ENCODE measurements around the gene PLCH2.

Gene PLCH2

GRCh38 chr1:2510366-2511155 is 34.5 kb downstream of the PLCH2 start:
- no peak for DNase-seq (ENCODE audit: low read depth in 2 of 3, low spot score in 2 of 3)

GRCh38 chr1:2512862-2513421 is 36.9 kb downstream of the PLCH2 start:
- DNase-seq (ENCODE audit: low read depth in 2 of 3, low spot score in 2 of 3), result no peak

GRCh38 chr1:2513939-2514652 is 38.0 kb downstream of the PLCH2 start:
- no peak for DNase-seq (ENCODE audit: low read depth in 2 of 3, low spot score in 2 of 3)

- no peak for DNase-seq (ENCODE audit: low read depth in 2 of 3, low spot score in 2 of 3)
These were observed 39.0 kb downstream of the PLCH2 start for GRCh38 chr1:2514863-2515762.

GRCh38 chr1:2515763-2516080 is 39.6 kb downstream of the PLCH2 start:
- DNase-seq (ENCODE audit: low read depth in 2 of 3, low spot score in 2 of 3), result no peak

GRCh38 chr1:2516124-2516523 is 40.0 kb downstream of the PLCH2 start:
- DNase-seq (ENCODE audit: low read depth in 2 of 3, low spot score in 2 of 3), result no peak

- no peak for DNase-seq (ENCODE audit: low read depth in 2 of 3, low spot score in 2 of 3)
These were observed 40.9 kb downstream of the PLCH2 start for GRCh38 chr1:2516946-2517345.

GRCh38 chr1:2517966-2518365 is 41.9 kb downstream of the PLCH2 start:
- DNase-seq (ENCODE audit: low read depth in 2 of 3, low spot score in 2 of 3), result no peak

- no peak for DNase-seq (ENCODE audit: low read depth in 2 of 3, low spot score in 2 of 3)
These were observed 42.4 kb downstream of the PLCH2 start for GRCh38 chr1:2518528-2518927.

GRCh38 chr1:2519029-2519685 is 43.1 kb downstream of the PLCH2 start:
- DNase-seq (ENCODE audit: low read depth in 2 of 3, low spot score in 2 of 3), result no peak

GRCh38 chr1:2519729-2520128 is 43.6 kb downstream of the PLCH2 start:
- no peak for DNase-seq (ENCODE audit: low read depth in 2 of 3, low spot score in 2 of 3)

GRCh38 chr1:2520206-2520605 is 44.1 kb downstream of the PLCH2 start:
- DNase-seq (ENCODE audit: low read depth in 2 of 3, low spot score in 2 of 3), result no peak

GRCh38 chr1:2520806-2521205 is 44.7 kb downstream of the PLCH2 start:
- DNase-seq (ENCODE audit: low read depth in 2 of 3, low spot score in 2 of 3), result no peak

- DNase-seq (ENCODE audit: low read depth in 2 of 3, low spot score in 2 of 3), result no peak
These were observed 46.1 kb downstream of the PLCH2 start for GRCh38 chr1:2522230-2522629.

GRCh38 chr1:2523191-2523890 is 47.3 kb downstream of the PLCH2 start:
- no peak for DNase-seq (ENCODE audit: low read depth in 2 of 3, low spot score in 2 of 3)

- no peak for DNase-seq (ENCODE audit: low read depth in 2 of 3, low spot score in 2 of 3)
These were observed 48.0 kb downstream of the PLCH2 start for GRCh38 chr1:2523891-2524609.

GRCh38 chr1:2525572-2525919 is 49.5 kb downstream of the PLCH2 start:
- no peak for DNase-seq (ENCODE audit: low read depth in 2 of 3, low spot score in 2 of 3)

GRCh38 chr1:2525920-2526823 is 50.1 kb downstream of the PLCH2 start, which contains the start of gene PANK4:
PANK4 (minus strand) TSS chr1:2526596; CDS start chr1:2526587, 9 bp downstream.
- DNase-seq (ENCODE audit: low read depth in 2 of 3, low spot score in 2 of 3), result peak; percentile 67 to 85 (median 68)
